GM18909 (cell line): ENCODE results near the gene AS3MT.
"Not testable (repeated sequence)": the region's sequence is repeated elsewhere in the genome, so short reads cannot be mapped to it uniquely, and the experiment has no call there.

Experiments used
- ATAC-seq: cut with Tn5 transposase; IDR thresholded peaks from one replicate; pipeline ENCODE4 v1.9.1; 2021; ENCODE audit warnings: mild to moderate bottlenecking; ENCODE audit not compliant: unreplicated experiment, poor library complexity

The AS3MT gene

DNA sequence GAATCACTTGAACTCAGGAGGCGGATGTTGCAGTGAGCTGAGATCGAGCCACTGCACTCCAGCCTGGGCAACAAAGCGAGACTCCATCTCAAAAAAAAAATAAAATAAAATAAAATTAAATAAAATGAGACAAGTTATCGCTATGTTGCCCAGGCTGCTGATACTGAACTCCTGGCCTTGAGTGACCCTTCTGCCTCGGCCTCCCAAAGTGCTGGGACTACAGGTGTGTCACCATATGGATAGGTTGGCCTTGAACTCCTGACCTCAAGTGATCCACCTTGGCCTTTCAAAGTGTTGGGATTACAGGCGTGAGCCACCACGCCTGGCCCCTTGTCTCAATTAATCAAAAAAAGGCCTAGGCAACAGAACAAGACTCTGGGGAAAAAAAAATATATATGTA is 16.0 kb upstream of the AS3MT start:
- not testable (repeated sequence) for ATAC-seq

DNA sequence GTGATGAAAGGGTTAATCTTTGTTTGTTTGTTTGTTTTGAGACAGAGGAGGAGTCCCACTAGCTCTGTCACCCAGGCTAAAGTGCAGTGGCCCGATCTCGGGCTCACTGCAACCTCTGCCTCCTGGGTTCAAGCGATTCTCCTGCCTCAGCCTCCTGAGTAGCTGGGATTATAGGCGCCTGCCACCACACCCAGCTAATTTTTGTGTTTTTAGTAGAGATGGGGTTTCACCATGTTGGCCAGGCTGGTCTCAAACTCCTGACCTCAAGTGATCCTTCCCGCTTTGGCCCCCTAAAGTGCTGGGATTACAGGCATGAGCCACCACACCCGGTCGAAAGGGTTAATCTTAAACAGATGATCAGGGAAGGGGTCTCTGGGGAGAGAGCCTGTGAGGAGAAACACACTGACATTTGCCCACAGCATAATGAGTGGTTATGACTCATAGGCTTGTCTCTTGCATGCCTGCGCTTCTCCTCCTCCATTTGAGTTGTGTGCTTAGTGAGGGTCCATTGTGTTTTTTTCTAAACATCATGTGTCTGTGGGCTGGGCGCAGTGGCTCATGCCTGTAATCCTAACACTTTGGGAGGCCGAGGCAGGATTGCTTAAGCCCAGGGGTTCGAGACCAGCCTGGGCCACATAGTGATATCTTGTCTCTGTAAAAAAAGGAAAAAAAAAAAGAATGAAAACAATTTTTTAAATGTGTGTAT is 13.4 kb upstream of the AS3MT start:
- not testable (repeated sequence) for ATAC-seq

DNA sequence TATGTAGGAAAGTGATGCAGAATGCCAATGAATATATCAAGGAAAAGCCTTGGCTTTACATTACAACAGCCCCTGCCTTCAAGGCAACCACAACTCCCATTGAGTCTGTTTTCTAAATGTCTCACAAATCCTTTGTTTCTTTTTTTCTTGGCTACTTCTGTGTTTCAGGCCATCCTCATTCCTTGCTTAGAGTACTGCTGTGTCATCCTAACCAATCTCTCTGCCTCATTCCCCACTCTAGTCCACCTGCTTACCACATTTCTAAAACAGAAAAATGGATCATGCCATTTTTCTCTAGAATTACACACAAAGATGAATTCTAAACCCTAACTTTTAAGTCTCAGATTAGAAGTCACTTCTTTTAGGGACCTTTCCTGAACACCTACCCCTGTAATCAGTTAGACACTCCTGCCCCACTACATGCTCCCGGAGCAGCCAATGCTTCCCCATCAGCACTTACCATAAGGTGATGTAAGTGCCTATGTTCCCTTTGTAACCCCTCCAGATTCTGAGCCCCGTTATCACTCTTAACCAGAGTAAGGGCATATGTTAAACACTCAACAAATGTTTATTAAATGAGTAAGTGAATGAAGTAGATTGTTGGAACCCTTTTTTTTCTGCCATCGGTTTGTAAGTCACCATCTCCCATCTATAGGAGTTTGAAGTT is 12.4 kb upstream of the AS3MT start:
- ATAC-seq, result no peak

DNA sequence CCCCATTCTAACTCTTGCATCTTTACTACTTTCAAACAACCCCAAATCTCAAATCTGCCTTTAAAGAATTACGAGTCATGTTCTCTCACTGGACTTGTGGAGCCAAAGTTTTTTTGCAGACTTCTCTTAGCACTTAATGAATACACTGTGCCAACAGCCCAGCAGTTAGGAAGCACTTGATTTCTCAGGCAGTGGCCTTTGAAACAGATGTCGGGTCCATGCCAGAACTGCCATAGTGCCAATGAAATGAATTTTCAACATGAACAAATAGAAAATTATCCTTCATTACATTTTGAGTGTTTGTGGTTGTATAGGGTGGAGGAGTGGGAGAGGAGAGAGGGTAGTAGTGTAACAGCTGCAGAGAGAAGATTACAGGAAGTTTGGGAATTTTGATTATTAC is 9.4 kb upstream of the AS3MT start:
- ATAC-seq, result no peak

DNA sequence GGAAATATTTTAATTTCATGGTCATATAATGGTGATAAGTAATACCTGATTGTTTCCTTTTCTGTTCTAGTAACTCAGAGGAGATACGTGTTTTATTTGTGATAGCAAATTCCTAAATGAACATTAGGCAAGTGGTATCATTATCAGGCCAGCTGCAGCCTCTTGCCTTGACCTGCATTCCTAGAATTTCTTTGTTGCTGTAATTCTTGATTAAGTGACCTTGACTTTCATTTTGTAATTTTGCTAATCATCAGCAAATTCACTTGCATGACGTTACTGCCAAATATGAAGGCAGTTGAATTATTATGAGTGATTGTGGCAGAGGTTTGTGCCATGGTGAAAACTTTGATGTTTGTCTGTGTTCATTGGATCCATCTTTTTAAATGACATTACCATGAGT is 5.6 kb upstream of the AS3MT start:
- no peak for ATAC-seq

DNA sequence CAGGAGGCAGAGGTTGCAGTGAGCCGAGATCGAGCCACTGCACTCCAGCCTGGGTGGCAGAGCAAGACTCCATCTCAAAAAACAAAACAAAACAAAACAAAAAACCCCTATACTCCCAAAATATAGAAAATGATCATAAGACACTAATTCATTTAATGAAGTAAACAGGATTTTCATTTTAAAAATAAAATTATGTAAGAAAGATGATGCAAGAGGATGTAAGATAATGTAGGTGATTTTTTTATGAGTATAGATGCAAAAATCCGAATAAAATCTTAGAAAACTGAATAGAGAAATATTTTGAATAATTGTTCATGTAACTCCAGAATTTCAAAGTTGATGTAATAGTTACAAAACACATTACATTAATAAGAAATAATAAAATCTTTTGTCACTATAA is 3.6 kb upstream of the AS3MT start:
- ATAC-seq, result no peak

DNA sequence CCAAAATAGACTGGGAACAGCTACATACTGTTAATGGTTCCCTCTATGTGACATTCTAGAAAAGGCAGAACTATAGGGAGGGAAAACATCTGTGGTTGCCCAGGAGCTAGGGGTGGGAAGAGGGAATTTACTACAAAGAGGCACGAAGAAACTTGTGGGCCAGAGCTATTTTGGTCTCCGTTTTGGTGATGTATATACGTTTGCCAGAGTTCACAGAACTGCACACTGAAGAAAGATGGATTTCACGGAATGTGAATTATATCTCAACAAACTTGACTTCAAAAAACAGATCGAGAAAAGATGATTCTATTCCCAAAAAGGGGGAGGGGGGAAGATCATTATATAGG is 386 bp upstream of the AS3MT start:
- ATAC-seq, result no peak

DNA sequence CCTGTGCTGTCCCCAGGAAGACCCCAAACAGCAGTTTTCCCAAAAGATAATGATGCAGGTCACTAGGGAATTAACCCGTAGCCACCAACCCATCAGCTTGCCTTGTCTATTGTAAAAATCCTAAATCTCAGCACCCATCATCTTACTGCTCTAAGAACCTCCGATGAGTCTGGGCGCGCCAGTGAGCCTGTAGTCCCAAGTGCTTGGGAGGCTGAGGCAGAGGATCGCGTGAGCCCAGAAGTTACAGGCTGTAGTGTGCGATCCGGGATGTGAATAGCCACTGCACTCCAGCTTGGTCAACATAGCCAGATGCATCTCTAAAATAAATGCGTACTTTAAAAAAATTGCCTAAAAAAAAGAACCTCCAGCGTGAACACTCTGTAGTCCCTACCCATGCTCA is 951 bp downstream of the AS3MT start:
- ATAC-seq, result no peak

DNA sequence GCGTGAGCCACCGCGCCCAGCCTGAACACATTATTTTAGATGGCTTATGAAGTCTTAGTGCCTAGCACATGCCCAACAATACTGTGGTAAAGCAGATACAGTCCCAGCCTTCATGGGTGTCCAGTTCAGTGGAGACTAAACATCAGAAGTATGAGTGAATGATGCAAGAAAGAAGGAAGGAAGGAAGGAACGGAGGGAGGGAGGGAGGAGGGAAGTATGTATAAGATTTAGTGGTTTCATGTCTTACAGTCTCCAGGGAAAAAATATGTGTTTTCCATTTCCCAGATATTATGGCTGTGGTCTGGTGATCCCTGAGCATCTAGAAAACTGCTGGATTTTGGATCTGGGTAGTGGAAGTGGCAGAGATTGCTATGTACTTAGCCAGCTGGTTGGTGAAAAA is 2.9 kb downstream of the AS3MT start:
- no peak for ATAC-seq

DNA sequence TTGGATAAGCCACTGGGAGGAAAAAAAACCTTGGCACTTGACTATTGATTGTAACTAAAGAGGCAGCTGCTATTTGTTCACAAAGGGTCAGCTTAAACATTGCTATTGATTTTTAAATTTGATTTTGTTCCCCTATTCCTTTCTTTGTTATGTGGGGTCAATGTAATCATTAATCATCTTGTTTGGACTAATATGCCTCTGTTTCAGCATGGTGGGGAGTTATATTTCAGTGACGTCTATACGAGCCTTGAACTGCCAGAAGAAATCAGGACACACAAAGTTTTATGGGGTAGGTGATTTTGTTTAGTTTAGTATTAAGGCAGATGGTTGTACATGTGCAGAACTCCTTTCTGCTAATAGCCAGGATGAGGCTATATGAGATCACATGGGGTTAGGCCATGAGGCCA is 7.5 kb downstream of the AS3MT start:
- ATAC-seq, result no peak

DNA sequence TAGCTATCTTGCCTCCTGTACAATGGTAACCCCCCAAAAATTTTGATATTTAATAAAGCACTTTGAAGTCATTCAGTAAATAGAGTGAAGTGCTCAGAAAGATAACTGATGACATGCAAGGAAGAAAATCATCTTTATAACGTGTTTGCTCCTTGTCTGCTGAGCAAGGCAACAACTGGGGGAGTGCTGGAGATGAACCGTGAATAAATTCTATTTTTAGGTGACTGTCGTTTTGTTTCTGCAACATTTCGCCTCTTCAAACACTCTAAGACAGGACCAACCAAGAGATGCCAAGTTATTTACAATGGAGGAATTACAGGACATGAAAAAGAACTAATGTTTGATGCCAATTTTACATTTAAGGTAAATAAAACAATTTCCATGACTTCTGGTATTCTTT is 9.4 kb downstream of the AS3MT start:
- ATAC-seq, result no peak

DNA sequence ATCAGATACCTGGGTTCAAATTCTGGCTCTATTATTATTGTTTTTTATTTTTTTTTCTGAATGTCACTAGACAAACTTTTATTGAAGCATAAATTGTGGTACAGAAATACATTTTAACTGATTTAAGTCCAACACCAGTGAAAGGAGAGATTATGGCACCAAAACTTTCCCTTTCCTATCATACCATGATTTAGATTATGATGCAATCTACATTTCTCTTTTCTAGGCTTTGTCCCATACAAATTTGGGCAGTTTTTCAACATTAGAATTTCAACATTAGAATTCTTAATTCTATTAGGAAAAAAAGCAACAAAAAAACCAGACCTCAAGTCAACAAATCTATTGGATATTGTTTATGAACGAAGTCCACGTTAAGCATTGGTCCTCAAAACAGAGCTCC is 11.0 kb downstream of the AS3MT start:
- no peak for ATAC-seq

DNA sequence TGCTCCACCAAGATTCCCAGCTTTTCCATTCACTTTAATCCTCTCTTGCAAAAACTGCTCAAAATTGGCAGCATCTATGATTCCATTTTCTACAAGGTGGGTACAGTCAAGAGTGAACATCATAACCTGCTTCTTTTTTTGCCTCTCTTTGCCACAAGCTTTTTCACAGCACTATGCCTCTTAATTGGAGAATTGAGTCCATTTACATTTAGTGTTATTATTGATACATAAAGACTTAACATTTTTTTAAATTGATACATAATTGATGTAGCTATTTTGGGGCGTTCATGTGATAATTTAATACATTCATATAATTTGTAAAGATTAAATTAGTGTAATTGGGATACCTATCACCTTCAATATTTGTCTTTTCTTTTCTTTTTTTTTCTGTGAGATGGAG is 18.8 kb downstream of the AS3MT start:
- ATAC-seq, result no peak

DNA sequence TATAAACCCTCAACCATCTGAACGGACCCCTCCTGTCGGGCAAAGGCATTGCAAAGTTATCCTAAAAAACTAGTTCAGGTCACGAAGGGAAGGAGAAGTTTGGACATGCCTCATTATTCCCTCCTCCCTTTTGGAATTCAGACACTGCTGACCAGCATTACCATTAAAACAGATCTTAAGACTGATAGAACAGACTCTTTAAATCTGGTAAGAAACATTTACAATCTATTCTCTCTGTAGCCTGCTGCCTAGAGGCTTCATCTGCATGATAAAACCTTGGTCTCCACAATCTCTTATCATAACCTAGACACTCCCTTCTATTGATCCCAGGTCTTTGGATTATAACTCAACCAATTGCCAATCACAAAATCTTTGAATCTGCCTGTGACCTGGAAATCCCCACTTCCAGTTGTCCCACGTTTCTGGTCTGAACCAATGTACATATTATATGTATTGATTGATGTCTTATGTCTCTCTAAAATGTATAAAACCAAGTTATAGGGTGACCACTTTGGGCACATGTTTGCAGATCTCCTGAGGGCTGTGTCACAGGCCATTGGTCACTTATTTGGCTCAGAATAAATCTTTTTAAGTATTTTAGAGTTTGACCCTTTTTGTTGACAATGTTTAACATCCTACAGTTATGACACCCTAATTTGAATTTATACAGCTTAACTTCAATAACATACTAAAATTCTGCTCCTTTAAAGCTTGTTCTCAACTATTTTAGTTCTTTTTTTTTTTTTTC is 25.4 kb downstream of the AS3MT start:
- no peak for ATAC-seq

DNA sequence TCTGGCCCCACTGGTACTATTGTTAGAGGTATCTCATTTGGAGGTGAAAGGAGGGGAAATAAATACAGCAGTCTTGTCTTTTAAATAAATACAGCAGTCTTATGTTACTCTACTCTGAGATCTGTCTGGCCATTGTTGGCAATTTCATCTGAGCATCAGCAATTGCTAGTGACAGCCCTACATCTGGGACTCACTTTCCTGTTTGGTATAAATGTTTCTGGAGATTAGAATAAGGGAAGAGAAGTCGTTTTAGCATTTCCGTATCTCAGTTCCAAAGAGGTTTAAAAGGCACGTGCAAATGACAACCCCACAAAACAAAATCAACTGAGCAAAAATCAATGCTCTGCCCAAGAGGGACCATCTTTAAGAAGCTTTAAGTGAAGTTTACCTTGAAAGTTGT is 30.7 kb downstream of the AS3MT start:
- no peak for ATAC-seq

DNA sequence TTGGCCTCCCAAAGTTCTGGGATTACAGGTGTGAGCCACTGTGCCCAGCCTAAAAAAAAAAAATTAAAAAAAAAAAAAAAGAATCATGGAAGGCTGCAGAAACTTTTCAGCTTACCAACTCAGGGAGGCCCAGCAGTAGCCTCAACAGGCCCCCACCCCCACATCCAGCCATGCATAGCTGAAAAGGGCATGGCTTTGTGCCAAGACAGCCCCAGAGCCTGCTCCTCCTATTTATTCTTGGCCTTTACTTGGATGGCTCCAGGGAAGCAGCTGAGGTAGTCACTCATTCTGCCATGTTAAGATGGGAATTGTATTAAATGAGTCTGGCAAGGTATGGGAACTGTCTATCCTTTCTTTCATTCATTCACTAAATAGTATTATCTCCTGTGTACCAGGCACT is 35.1 kb downstream of the AS3MT start:
- ATAC-seq, result no peak

DNA sequence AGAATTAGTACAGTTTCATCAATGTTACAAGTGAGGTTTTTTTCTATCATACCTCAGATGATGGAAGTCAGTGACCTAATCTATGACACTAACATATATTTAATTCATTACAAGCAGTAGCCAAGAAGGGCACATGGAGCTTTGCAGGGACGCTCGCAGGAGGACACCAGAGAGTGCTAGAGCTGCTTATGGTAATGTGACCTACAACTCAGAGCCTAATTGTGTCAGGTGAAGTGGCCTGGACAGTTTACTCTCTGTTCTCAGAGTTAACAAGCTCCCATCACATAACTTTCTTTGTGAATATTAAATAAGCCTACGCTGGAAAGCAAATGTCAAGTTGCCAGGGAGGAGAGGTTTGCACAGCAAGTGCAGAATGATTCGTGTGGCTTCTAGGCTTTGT is 37.2 kb downstream of the AS3MT start:
- no peak for ATAC-seq

DNA sequence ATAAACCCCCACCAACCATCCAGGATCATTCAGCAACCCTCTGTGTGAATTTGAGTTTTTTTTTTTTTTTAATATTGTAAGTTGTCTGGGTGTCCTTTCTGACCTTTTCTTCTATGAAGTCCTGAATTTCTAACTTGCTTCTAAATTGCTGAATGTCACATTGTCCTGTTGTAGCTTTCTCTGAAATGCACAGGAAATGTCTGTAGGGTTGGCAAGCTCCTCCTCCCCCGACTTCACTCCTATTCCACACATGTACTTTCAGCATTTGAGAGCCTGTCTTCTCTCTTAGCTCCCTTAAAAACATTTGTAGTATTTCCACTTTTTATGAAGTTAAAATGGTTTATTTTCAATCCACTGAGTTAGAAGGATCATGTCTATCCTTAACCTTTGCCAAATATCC is 45.5 kb downstream of the AS3MT start:
- ATAC-seq, result no peak

DNA sequence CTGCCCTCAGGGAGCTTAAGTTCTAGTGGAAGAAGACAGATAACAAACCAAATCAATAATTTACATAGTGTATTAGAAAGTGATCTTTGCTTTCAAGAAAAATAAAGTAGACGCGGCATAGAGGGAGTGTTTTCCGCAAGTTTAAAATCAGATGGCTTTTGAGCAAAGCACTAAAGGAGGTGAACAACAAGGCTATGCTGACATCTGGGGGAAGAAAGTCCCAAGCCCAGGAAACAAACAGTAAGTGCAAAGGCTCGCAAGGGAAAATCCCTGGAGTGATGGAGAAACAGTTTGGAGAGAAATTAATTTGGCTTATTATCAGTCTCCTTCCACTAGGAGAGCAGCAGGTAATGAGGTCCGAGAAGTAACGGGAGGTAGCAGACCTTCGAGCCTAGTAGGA is 46.9 kb downstream of the AS3MT start:
- ATAC-seq, result no peak

DNA sequence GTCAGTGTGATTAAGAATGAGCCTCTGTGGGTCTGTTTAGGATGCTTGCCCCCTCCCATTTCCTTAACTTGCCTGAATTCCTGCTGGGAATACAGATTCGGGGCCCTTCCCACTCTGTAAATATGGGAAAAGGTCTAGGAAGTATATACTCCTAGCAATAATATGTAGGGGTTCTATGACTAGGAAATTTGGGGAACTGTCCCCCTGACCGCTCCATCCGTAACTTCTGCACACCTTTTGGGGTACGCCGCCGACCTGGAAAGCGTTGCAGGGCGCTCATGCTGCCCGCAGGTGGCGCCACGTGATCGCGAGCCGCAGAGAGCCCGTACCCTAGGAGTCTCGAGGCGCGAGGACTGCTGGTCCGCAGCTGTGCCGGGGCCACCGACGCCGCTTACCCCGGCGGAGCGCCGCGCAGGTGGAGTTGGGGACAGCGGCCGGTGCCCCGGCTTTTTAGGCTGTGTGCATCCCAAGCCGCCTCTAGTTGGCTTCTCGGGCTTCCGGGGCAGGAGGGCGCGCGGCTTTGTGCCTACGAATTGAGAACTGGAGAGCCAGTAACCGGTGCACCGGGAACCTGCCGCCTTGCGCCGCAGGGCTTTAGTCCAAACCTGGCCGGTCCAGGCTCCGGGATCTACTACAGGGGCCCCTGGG is 48.2 kb downstream of the AS3MT start:
- ATAC-seq, result peak; percentile 46
